H1 (cell line): ENCODE results near the gene ZNF598. TPM values are rescaled to one million over a fixed set of nuclear protein-coding genes. Genes with fewer than 3 reads are reported as not detected.

Experiments
- CREB1 ChIP-seq: IDR thresholded peaks from 2 replicates; pipeline ENCODE4 v1.6.1; 2012; ENCODE audit warnings: inconsistent platforms
- EP300 ChIP-seq, 2 experiments: IDR thresholded peaks; 1 replicate in 1 of 2; 2 replicates in 1 of 2; pipeline ENCODE4 v1.6.1; 2011 to 2012; ENCODE audit warnings: low read depth in 2 of 2, low read length in 2 of 2, mild to moderate bottlenecking in 2 of 2, borderline replicate concordance in 1 of 2, inconsistent platforms in 1 of 2, moderate library complexity in 1 of 2
- MAFK ChIP-seq: IDR thresholded peaks from 2 replicates; pipeline ENCODE4 v1.6.1; 2012; ENCODE audit warnings: low read depth, mild to moderate bottlenecking, improper control_type of control experiment, low read length
- SIRT6 ChIP-seq: IDR thresholded peaks from one replicate; pipeline ENCODE4 v1.7.1; 2012; ENCODE audit warnings: low read length, inconsistent platforms
- SP1 ChIP-seq: IDR thresholded peaks from 2 replicates; pipeline ENCODE4 v1.6.1; 2011; ENCODE audit warnings: low read depth, low read length
- TBP ChIP-seq: IDR thresholded peaks from 2 replicates; pipeline ENCODE4 v1.6.1; 2011; ENCODE audit warnings: low read depth, low read length, improper control_type of control experiment
- ZNF274 ChIP-seq: IDR thresholded peaks from 2 replicates; pipeline ENCODE4 v1.7.0; 2012; ENCODE audit warnings: low read length, borderline replicate concordance; ENCODE audit errors: extremely low read depth
- polyA plus RNA-seq, 7 experiments: library from polyadenylated mRNA; depleted of rRNA in 3 of 7; stranded (reverse) in 5 of 7; unstranded in 2 of 7; fragments of >200 nt in 5 of 7; fragments of 200-250 nt in 2 of 7; gene quantifications; 1 replicate in 5 of 7; 2 replicates in 1 of 7; 4 replicates in 1 of 7; pipeline versions ENCODE4 v1.2.1 to v1.2.3, GENCODE V29; 2011 to 2013; ENCODE audit warnings: missing spikeins in 2 of 7, mixed read lengths in 2 of 7
- total RNA-seq: library from RNA; stranded (reverse); fragmentation: NEBNext Ultra II Directional; extraction: Animal tissue kit (Norgen Biotek cat#: 25700); gene quantifications from 2 replicates; pipeline ENCODE4 v1.2.1, GENCODE V29; 2021

ZNF598 gene
- total and polyA plus RNA-seq, 2 of the 8 experiments (the other 6 are each of a cell fraction or from before 2014, with no cell fraction given): 29.3 to 47.6 TPM

- TF ChIP-seq TBP (no peak), SP1 (no peak), EP300 (IDR thresholded peaks at IDR 0.05; ENCODE audit: borderline replicate concordance in 1 of 2, low read depth in 2 of 2, low read length in 2 of 2) (no peak), SIRT6 (no peak), ZNF274 (no peak), MAFK (no peak), CREB1 (no peak)
These were observed 15.9 kb downstream of the ZNF598 start (continued) for GRCh38 chr16:1993731-1994131.
